NCI-H2196 (cell line): ENCODE results near the gene MPEG1.
A peak's percentile ranks its signal among the peaks of the same experiment; 100 is the strongest.

Experiments used
- DNase-seq: peaks from one replicate; lab custom pipeline; 2025; ENCODE audit not compliant: unreplicated experiment; lab: John Stamatoyannopoulos, UW

The MPEG1 gene

GRCh38 chr11:59212744-59213631, at the start of gene MPEG1:
Gene MPEG1, minus strand, starts transcription at chr11:59212927. Its CDS starts 62 bp downstream, at chr11:59212865.
- DNase-seq, result no peak

- DNase-seq, result no peak
Measured at GRCh38 chr11:59262177-59262818, 49.6 kb upstream of the MPEG1 start.

- peak; percentile 57 for DNase-seq
Measured at GRCh38 chr11:59261150-59261549, 48.4 kb upstream of the MPEG1 start.

- no peak for DNase-seq
Measured at GRCh38 chr11:59259867-59260475, 47.2 kb upstream of the MPEG1 start.

GRCh38 chr11:59259047-59259446, 46.3 kb upstream of the MPEG1 start:
- DNase-seq, result no peak

GRCh38 chr11:59255281-59255680, 42.6 kb upstream of the MPEG1 start:
- no peak for DNase-seq

- no peak for DNase-seq
Measured at GRCh38 chr11:59254286-59254685, 41.6 kb upstream of the MPEG1 start.

- DNase-seq, result no peak
Measured at GRCh38 chr11:59253001-59253400, 40.3 kb upstream of the MPEG1 start.

GRCh38 chr11:59249535-59249934, 36.8 kb upstream of the MPEG1 start:
- DNase-seq, result no peak

- no peak for DNase-seq
Measured at GRCh38 chr11:59247531-59248227, 35.0 kb upstream of the MPEG1 start.

GRCh38 chr11:59243633-59244032, 30.9 kb upstream of the MPEG1 start:
- no peak for DNase-seq

- no peak for DNase-seq
Measured at GRCh38 chr11:59240322-59240721, 27.6 kb upstream of the MPEG1 start.

GRCh38 chr11:59226396-59226795, 13.7 kb upstream of the MPEG1 start:
- no peak for DNase-seq

GRCh38 chr11:59225017-59225416, 12.3 kb upstream of the MPEG1 start:
- DNase-seq, result no peak

GRCh38 chr11:59224351-59224928, 11.7 kb upstream of the MPEG1 start:
- no peak for DNase-seq

GRCh38 chr11:59223611-59224010, 10.9 kb upstream of the MPEG1 start:
- no peak for DNase-seq

GRCh38 chr11:59223177-59223576, 10.4 kb upstream of the MPEG1 start:
- no peak for DNase-seq

GRCh38 chr11:59222464-59223060, 9.8 kb upstream of the MPEG1 start:
- DNase-seq, result no peak

- DNase-seq, result no peak
Measured at GRCh38 chr11:59221441-59221840, 8.7 kb upstream of the MPEG1 start.

- DNase-seq, result no peak
Measured at GRCh38 chr11:59219836-59220235, 7.1 kb upstream of the MPEG1 start.

- DNase-seq, result no peak
Measured at GRCh38 chr11:59218893-59219292, 6.2 kb upstream of the MPEG1 start.
